ENCODE results near the gene HRH3. TPM values are rescaled to one million over a fixed set of nuclear protein-coding genes. Genes with fewer than 3 reads are reported as not detected.

HRH3 gene
- total RNA-seq, 4 donors from 2014 or later = not detected

DNA sequence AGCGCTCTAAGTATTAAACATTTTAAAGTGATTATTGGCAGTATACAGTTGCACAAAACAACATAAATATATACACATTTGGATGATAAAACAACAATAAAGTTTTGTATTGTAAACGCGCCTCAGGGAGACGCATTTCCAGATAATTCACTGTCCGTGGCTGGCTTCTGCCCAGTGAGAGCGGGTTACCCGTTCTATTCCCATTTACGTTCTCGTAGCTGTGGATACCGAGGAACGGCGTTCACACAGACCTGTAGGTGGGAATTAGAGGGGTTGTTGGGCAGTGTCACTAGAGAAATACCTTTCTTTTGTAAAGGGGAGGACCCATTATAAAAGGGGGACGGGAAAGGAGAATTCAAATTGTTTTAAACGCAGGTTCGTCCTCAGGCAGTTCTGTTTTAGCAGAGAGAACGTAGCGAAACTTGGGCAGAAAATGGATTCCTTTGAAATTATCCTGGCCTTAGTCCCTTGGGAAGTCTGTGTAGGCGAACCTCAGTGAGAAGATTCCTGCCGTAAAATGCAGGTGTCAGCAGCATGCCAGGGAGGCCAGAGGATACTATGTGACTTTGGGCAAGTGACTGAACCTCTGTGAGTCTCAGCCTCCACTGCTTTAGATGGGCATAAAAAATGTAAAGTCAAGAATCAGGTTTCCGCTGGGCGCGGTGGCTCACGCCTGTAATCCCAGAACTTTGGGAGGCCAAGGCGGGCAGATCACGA, 36.5 kb downstream of the HRH3 start:
- peak overlapping the region; percentile 92 for H3K27ac ChIP-seq
- H3K36me3 ChIP-seq = peaks cover 13% of the 10 kb centered on the region
- no peak for DNase-seq (ENCODE audit: low spot score in 2 of 2)
- TF ChIP-seq POLR2AphosphoS5 (IDR thresholded peaks at IDR 0.05) = no peak
- no peaks in the 10 kb centered on the region for H3K27me3 ChIP-seq
- no peaks in the 10 kb centered on the region for H3K9me3 ChIP-seq
- H3K4me1 ChIP-seq = peaks cover 35% of the 10 kb centered on the region
- peak overlapping the region; percentile 87 for H3K4me3 ChIP-seq
- 25% methylated on average over 25 of the region's 25 CpGs for WGBS

DNA sequence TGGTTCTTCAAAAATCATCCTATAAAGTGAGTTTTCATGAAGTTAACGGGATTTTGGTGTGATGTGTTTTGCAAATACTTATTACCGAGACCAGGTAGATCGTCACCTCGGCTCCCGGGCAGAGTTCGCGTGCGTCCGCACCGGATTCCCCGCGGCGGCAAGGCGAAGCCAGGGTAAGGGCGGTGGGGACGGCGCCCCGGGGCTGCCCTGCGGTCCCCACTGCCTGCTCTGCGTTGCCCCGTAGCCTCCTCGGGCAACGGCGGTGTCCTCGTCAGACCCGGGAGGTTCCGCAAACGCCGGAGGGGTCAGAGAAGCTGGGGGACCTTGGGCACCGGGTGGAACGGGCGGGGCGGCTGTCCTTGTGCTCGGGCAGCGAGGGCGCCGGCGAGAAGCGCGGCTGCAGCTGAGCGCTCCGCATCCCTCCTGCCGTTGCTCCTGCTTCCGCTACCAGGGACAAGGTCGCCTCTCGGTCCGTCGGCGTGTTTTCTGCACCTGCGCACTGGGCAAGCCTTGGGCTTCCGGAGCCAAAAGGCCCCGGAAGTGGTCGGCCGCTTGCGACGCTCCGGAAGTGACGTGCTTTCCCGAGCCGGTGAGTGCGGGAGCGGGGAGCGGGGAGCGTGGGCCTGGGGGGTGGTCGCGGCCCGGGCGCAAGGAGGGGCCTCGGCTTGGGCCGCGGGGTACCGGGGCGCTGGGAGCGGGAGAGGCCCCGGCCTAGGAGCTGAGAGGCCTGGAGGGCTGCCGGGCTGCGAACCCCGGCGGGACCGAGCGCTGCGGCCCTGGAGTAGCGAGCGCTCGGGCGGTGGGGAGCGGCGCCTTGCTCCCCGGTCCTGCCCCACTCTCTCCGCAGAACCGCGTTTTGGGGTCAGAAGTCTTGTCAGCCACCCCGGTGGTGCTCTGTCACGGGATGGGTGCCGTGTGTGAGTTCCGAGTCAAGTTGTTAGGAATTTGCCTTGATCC, 37.3 kb downstream of the HRH3 start, which contains the start of gene MTG2:
Gene MTG2, plus strand, starts transcription at position 560 of the 957 bp plus-strand sequence. CDS start 10,393 bp downstream, outside the sequence.
- under 1% methylated on average over 41 of the region's 96 CpGs for WGBS
- Histone ChIP-seq H3K27ac (peak within 1 kb of the TSS; percentile 92), H3K27me3 (no peaks in the 10 kb centered on the region), H3K4me1 (peaks cover 34% of the 10 kb centered on the region), H3K4me3 (peak within 1 kb of the TSS; percentile 87), H3K36me3 (peaks cover 17% of the 10 kb centered on the region), H3K9me3 (no peaks in the 10 kb centered on the region)
- TF ChIP-seq POLR2AphosphoS5 (IDR thresholded peaks at IDR 0.05) (peak; percentile 38 to 76 (median 69)), POLR2A (IDR thresholded peaks at IDR 0.05) (peak; percentile 11 to 74), EP300 (IDR thresholded peaks at IDR 0.05) (no peak)
- TF ChIP-seq, protein P1, sequence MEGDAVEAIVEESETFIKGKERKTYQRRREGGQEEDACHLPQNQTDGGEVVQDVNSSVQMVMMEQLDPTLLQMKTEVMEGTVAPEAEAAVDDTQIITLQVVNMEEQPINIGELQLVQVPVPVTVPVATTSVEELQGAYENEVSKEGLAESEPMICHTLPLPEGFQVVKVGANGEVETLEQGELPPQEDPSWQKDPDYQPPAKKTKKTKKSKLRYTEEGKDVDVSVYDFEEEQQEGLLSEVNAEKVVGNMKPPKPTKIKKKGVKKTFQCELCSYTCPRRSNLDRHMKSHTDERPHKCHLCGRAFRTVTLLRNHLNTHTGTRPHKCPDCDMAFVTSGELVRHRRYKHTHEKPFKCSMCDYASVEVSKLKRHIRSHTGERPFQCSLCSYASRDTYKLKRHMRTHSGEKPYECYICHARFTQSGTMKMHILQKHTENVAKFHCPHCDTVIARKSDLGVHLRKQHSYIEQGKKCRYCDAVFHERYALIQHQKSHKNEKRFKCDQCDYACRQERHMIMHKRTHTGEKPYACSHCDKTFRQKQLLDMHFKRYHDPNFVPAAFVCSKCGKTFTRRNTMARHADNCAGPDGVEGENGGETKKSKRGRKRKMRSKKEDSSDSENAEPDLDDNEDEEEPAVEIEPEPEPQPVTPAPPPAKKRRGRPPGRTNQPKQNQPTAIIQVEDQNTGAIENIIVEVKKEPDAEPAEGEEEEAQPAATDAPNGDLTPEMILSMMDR (IDR thresholded peaks at IDR 0.05) = no peak
- peak; percentile 96 to 97 for DNase-seq (ENCODE audit: low spot score in 2 of 2)

GRCh38 chr20:62181808-62182207, 38.3 kb downstream of the HRH3 start:
- DNase-seq (ENCODE audit: low spot score in 2 of 2) = no peak
- H3K27me3 ChIP-seq = no peaks in the 10 kb centered on the region
- peak overlapping the region; percentile 87 for H3K4me3 ChIP-seq
- H3K36me3 ChIP-seq = peaks cover 20% of the 10 kb centered on the region
- WGBS = 94% methylated on average over 2 of the region's 2 CpGs
- no peaks in the 10 kb centered on the region for H3K9me3 ChIP-seq
- peaks cover 24% of the 10 kb centered on the region for H3K4me1 ChIP-seq
- H3K27ac ChIP-seq = no peak overlapping the region
- no peak for TF ChIP-seq POLR2AphosphoS5 (IDR thresholded peaks at IDR 0.05)
- TF ChIP-seq POLR2A (IDR thresholded peaks at IDR 0.05) = no peak

GRCh38 chr20:62179162-62179504, 40.9 kb downstream of the HRH3 start:
- Histone ChIP-seq H3K9me3 (no peaks in the 10 kb centered on the region), H3K4me3 (no peak overlapping the region), H3K4me1 (peaks cover 18% of the 10 kb centered on the region), H3K27me3 (no peaks in the 10 kb centered on the region), H3K27ac (no peak overlapping the region), H3K36me3 (peaks cover 46% of the 10 kb centered on the region)
- over 99% methylated on average over 14 of the region's 14 CpGs for WGBS
- no peak for TF ChIP-seq EP300 (IDR thresholded peaks at IDR 0.05)
- TF ChIP-seq, protein P1 (IDR thresholded peaks at IDR 0.05) = no peak
- TF ChIP-seq POLR2A (IDR thresholded peaks at IDR 0.05) = no peak
- TF ChIP-seq POLR2AphosphoS5 (IDR thresholded peaks at IDR 0.05) = no peak
- no peak for DNase-seq (ENCODE audit: low spot score in 2 of 2)

DNA sequence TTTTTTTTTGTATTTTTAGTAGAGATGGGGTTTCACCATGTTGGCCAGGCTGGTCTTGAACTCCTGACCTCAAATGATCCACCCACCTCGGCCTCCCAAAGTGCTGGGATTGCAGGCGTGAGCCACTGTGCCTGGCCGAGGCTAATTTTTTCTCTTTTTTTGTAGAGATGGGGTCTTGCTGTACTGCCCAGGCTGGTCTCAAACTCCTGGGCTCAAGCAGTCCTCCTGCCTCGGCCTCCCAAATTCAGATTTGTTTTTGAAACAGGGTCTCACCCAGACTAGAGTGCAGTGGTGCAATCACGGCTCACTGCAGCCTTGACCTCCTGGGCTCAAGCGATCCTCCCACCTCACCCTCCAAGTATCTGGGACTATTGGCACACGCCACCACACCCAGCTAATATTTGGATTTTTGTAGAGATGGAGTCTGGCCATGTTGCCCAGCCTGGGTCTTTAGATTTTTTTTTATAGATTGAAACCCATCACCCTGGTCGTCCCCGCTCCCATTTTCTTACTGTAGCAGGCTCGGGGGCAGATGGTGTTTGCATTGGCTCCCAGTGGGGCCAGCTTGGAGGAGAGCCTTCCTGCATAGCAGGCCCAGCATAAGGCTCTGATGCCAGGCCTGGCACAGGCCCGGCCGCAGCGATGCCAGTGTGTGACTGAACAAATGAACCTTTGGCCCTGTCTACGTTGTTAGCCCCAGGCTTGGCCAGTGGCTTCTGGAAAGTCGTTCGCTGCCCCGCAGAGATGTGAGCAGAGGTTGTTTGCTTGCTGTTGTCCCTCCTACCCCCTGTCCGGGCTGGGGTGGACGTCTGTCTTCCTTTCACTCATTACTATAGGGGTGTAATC, 41.5 kb downstream of the HRH3 start:
- TF ChIP-seq POLR2A (IDR thresholded peaks at IDR 0.05) = no peak
- no peak for TF ChIP-seq EP300 (IDR thresholded peaks at IDR 0.05)
- TF ChIP-seq, protein P1 (IDR thresholded peaks at IDR 0.05) = no peak
- TF ChIP-seq POLR2AphosphoS5 (IDR thresholded peaks at IDR 0.05) = no peak
- H3K36me3 ChIP-seq = peaks cover 51% of the 10 kb centered on the region
- no peak overlapping the region for H3K4me3 ChIP-seq
- H3K4me1 ChIP-seq = peaks cover 12% of the 10 kb centered on the region
- no peaks in the 10 kb centered on the region for H3K27me3 ChIP-seq
- DNase-seq (ENCODE audit: low spot score in 2 of 2) = no peak
- no peaks in the 10 kb centered on the region for H3K9me3 ChIP-seq
- 95% methylated on average over 12 of the region's 19 CpGs for WGBS
- no peak overlapping the region for H3K27ac ChIP-seq

Data from suprapubic skin (tissue), 4 donors.